Nephron (organoid): ENCODE measurements around the gene ADCY2.

Experiments used
- H3K27ac Mint-ChIP-seq, 3 experiments: 2 replicates each; pipeline ENCODE4 v1.8.0; 2020; ENCODE audit warnings: mixed read lengths in 3 of 3, mild to moderate bottlenecking in 2 of 3, moderate library complexity in 1 of 3
- H3K27me3 Mint-ChIP-seq: 2 replicates; pipeline ENCODE4 v1.8.0; 2021; ENCODE audit warnings: low read depth, mild to moderate bottlenecking, moderate library complexity, mixed read lengths
- H3K36me3 Mint-ChIP-seq: 2 replicates; pipeline ENCODE4 v1.8.0; 2020; ENCODE audit warnings: low read depth, mixed read lengths
- H3K4me1 Mint-ChIP-seq: 2 replicates; pipeline ENCODE4 v1.8.0; 2020; ENCODE audit warnings: mixed read lengths
- H3K4me3 Mint-ChIP-seq, 3 experiments: 2 replicates each; pipeline ENCODE4 v1.8.0; 2020; ENCODE audit warnings: mild to moderate bottlenecking in 3 of 3, mixed read lengths in 3 of 3, moderate library complexity in 2 of 3
- H3K9me3 Mint-ChIP-seq: 2 replicates; pipeline ENCODE4 v1.8.0; 2020; ENCODE audit warnings: mixed read lengths
- TF ChIP-seq, protein P1 (sequence below), 3 experiments: fragments of 200-600 bp; sonication (generic); IDR thresholded peaks; one replicate each; pipeline ENCODE4 v1.5.0; 2021; ENCODE audit warnings: antibody characterized with exemption in 3 of 3; ENCODE audit not compliant: unreplicated experiment in 3 of 3

The ADCY2 gene

DNA sequence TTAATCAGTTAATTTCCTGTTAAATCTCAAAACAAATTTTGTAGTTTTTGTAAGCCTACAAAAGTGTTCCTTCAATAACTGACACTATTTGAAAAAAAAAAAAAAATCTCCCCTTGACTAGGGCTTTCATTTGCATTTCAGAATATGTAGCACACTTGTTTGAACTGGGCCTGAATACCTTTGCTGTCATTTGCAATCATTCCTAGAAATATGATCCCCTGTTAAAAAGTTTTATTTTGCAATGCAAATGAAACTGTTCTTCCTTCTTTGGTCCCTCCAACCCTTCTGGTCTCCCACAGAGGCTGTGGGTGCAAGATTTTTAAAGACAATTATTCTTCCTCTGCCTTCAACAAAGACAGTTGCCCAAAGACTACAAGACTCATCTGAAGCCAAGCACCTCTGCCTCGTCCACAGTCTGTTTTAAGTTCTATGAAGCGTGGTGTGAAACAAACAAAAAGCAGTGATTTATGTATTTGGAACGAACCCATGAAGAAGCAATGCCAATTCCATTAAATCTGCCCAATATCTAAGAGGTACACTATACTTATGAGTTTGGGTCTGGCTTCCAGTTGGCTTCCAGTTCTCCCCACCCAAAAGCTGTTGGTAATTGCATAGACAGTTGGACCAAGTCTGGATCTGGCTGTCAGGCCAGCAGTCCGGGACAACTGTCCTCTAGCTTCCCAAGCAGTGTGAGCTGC, 388.9 kb downstream of the ADCY2 start:
- TF ChIP-seq, protein P1, sequence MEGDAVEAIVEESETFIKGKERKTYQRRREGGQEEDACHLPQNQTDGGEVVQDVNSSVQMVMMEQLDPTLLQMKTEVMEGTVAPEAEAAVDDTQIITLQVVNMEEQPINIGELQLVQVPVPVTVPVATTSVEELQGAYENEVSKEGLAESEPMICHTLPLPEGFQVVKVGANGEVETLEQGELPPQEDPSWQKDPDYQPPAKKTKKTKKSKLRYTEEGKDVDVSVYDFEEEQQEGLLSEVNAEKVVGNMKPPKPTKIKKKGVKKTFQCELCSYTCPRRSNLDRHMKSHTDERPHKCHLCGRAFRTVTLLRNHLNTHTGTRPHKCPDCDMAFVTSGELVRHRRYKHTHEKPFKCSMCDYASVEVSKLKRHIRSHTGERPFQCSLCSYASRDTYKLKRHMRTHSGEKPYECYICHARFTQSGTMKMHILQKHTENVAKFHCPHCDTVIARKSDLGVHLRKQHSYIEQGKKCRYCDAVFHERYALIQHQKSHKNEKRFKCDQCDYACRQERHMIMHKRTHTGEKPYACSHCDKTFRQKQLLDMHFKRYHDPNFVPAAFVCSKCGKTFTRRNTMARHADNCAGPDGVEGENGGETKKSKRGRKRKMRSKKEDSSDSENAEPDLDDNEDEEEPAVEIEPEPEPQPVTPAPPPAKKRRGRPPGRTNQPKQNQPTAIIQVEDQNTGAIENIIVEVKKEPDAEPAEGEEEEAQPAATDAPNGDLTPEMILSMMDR (IDR thresholded peaks at IDR 0.05; ENCODE audit: unreplicated experiment in 3 of 3): no peak
- Mint-ChIP-seq H3K27me3 (peaks cover 4% of the 10 kb centered on the region), H3K4me1 (no peaks in the 10 kb centered on the region), H3K4me3 (no peak overlapping the region), H3K27ac (no peak overlapping the region), H3K9me3 (no peaks in the 10 kb centered on the region), H3K36me3 (no peaks in the 10 kb centered on the region)

DNA sequence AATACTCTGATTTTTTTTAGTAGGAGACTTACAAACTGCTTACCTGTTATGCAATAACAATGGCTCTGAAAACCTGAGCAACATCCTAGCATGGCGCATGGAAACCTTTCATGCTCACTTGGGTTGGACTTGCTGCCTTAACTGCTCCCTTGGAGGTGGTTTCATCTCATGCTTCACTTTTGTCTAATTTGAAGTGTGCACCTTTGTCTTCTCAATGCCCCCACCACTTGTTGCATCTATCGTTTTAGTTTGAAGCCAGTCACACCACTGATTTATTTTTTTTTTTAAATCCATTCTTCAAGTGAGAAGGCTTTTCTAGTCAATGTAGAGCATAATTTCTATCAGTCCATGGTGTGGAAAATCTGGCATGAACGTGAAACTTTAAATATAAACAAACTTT, 391.8 kb downstream of the ADCY2 start:
- Mint-ChIP-seq H3K27me3 (no peaks in the 10 kb centered on the region), H3K9me3 (no peaks in the 10 kb centered on the region), H3K27ac (no peak overlapping the region)

DNA sequence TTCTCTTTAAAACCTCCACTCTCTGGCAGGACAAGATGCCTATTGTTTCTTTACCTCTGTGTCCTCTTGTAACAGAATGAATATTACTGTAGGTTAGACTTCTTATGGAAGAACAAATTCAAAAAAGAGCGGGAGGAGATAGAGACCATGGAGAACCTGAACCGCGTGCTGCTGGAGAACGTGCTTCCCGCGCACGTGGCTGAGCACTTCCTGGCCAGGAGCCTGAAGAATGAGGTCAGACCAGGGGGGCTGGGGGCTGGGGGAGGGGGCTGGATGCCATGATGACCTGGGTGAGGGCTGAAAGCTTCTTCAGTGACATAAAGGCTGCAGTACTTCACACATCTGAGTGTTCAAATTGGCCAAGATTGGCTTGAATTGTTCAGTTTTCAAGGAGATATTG, 393.6 kb downstream of the ADCY2 start:
- no peak overlapping the region for H3K4me3 Mint-ChIP-seq
- no peaks in the 10 kb centered on the region for H3K36me3 Mint-ChIP-seq
- TF ChIP-seq, protein P1 (IDR thresholded peaks at IDR 0.05; ENCODE audit: unreplicated experiment in 3 of 3): no peak
- no peak overlapping the region for H3K27ac Mint-ChIP-seq
- H3K9me3 Mint-ChIP-seq: no peaks in the 10 kb centered on the region
- no peaks in the 10 kb centered on the region for H3K4me1 Mint-ChIP-seq
- no peaks in the 10 kb centered on the region for H3K27me3 Mint-ChIP-seq

More for the DNA sequence above, 391.8 kb downstream of the ADCY2 start:
- Mint-ChIP-seq H3K36me3 (no peaks in the 10 kb centered on the region), H3K4me3 (no peak overlapping the region), H3K4me1 (no peaks in the 10 kb centered on the region)
- TF ChIP-seq, protein P1 (IDR thresholded peaks at IDR 0.05; ENCODE audit: unreplicated experiment in 3 of 3): no peak

DNA sequence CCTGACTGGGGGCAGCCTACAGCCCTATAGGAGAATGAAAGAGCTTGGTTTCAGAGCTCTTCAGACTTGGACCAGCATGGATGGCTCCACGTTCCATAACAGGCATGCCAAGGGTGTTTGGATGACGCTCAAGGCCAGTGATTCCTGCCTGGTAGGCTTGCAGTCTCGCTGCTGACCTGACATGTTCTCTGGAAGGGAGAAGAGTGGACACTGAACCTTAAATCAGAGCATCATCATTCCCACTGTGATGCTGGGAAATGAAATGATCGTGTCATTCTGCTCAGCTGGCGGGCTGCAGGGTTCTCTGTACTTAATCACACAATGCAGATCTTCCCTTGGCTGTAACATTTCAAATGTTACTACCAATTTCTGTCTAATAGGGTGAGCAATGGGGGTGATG, 398.0 kb downstream of the ADCY2 start:
- no peaks in the 10 kb centered on the region for H3K9me3 Mint-ChIP-seq

DNA sequence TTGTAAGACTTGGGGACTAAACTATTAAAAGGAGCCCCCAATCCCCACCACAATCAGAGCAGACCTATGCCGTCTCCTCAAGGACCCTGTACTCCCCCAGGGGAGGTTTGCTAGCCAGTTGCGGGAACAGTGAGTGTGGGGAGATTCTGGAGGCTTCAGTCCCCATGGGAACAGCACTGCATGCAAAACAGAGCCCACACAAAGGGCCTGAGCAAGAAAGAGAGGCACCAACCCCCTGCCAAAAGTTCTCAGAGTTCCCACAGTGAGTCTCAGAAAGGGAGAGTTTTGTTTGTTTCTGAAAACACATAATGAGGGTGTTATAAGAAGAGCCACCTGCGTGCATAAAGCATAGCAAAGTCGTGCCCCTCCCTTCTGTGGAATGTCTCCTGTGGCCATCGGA, 398.4 kb downstream of the ADCY2 start:
- H3K27ac Mint-ChIP-seq: no peak overlapping the region
- TF ChIP-seq, protein P1 (IDR thresholded peaks at IDR 0.05; ENCODE audit: unreplicated experiment in 3 of 3): no peak
- H3K4me3 Mint-ChIP-seq: no peak overlapping the region
- no peaks in the 10 kb centered on the region for H3K27me3 Mint-ChIP-seq
- no peaks in the 10 kb centered on the region for H3K36me3 Mint-ChIP-seq
- H3K4me1 Mint-ChIP-seq: no peaks in the 10 kb centered on the region
- H3K9me3 Mint-ChIP-seq: no peaks in the 10 kb centered on the region

More for the DNA sequence above, 398.0 kb downstream of the ADCY2 start:
- TF ChIP-seq, protein P1 (IDR thresholded peaks at IDR 0.05; ENCODE audit: unreplicated experiment in 3 of 3): no peak
- Mint-ChIP-seq H3K4me1 (no peaks in the 10 kb centered on the region), H3K27me3 (no peaks in the 10 kb centered on the region), H3K4me3 (no peak overlapping the region), H3K36me3 (no peaks in the 10 kb centered on the region), H3K27ac (no peak overlapping the region)

DNA sequence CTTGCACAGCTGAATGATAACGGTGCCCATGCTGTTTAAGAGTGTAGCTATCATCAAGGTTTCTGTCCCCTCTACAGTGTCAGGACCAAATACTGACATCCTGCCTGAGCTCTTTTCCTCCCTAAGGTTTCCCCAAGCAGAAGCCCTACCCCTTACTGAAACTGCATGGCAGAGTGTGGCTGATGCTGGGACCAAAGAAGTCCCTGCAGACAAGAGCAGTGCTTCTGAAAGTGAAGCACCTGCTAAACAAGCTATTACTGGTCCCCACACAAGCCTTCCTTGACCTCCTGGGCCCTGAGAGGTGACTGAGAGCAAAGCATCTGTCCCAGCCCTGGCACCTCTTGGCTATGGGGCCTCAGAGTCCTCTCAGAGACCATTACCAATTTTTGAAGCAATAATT, 398.9 kb downstream of the ADCY2 start:
- TF ChIP-seq, protein P1 (IDR thresholded peaks at IDR 0.05; ENCODE audit: unreplicated experiment in 3 of 3): no peak
- H3K9me3 Mint-ChIP-seq: no peaks in the 10 kb centered on the region
- H3K27me3 Mint-ChIP-seq: no peaks in the 10 kb centered on the region
- H3K4me1 Mint-ChIP-seq: no peaks in the 10 kb centered on the region
- H3K4me3 Mint-ChIP-seq: no peak overlapping the region
- H3K27ac Mint-ChIP-seq: no peak overlapping the region
- no peaks in the 10 kb centered on the region for H3K36me3 Mint-ChIP-seq
